Neuronal stem cell (in vitro differentiated cells): Measurements from ENCODE around the gene EI24. TPM values are rescaled to one million over a fixed set of nuclear protein-coding genes. Genes with fewer than 3 reads are reported as not detected.

ENCODE experiments used
- DNase-seq: peaks from one replicate; pipeline ENCODE4 v3.0.0-alpha.2; 2013; ENCODE audit warnings: low spot score
- H2AFZ ChIP-seq: one replicate; pipeline ENCODE4 v1.6.1; 2013; ENCODE audit warnings: mild to moderate bottlenecking, low read length, inconsistent platforms
- H2AK5ac ChIP-seq: 2 replicates; pipeline ENCODE4 v1.6.1; 2013; ENCODE audit warnings: low read depth, mild to moderate bottlenecking, inconsistent platforms, low read length, moderate library complexity, mixed read lengths
- H2BK120ac ChIP-seq: 2 replicates; pipeline ENCODE4 v1.6.1; 2013; ENCODE audit warnings: low read depth, mild to moderate bottlenecking, inconsistent platforms, low read length, moderate library complexity, mixed read lengths
- H2BK12ac ChIP-seq: one replicate; pipeline ENCODE4 v1.6.1; 2013; ENCODE audit warnings: low read length, inconsistent platforms
- H2BK15ac ChIP-seq: 2 replicates; pipeline ENCODE4 v1.6.1; 2013; ENCODE audit warnings: mild to moderate bottlenecking, low read length, inconsistent platforms, mixed read lengths
- H2BK5ac ChIP-seq: one replicate; pipeline ENCODE4 v1.6.1; 2013; ENCODE audit warnings: inconsistent platforms, mild to moderate bottlenecking, low read length, moderate library complexity
- H3K14ac ChIP-seq: one replicate; pipeline ENCODE4 v1.6.1; 2013; ENCODE audit warnings: low read length, inconsistent platforms
- H3K18ac ChIP-seq: 2 replicates; pipeline ENCODE4 v1.6.1; 2013; ENCODE audit warnings: low read length, inconsistent platforms
- H3K23ac ChIP-seq: 2 replicates; pipeline ENCODE4 v1.6.1; 2013; ENCODE audit warnings: low read depth, mild to moderate bottlenecking, mixed read lengths, low read length, inconsistent platforms; ENCODE audit not compliant: poor library complexity
- H3K27ac ChIP-seq: replicated peaks from 3 replicates; pipeline ENCODE4 v1.5.1; 2013; ENCODE audit warnings: low read length, inconsistent platforms
- H3K27me3 ChIP-seq, 3 experiments: 2 replicates each; pipeline ENCODE4 v1.6.1; 2013; ENCODE audit warnings: low read length in 3 of 3, mild to moderate bottlenecking in 2 of 3, inconsistent platforms in 1 of 3, low read depth in 1 of 3, mixed read lengths in 1 of 3, moderate library complexity in 1 of 3; ENCODE audit not compliant: control insufficient read depth in 3 of 3, insufficient read depth in 3 of 3
- H3K36me3 ChIP-seq, 2 donors: replicated peaks in 1 of 2; 2 replicates each; pipeline ENCODE4 v1.6.1; 2013; ENCODE audit warnings: low read length in 2 of 2; ENCODE audit not compliant: control insufficient read depth in 2 of 2, insufficient read depth in 2 of 2
- H3K4ac ChIP-seq: 2 replicates; pipeline ENCODE4 v1.6.1; 2013; ENCODE audit warnings: inconsistent platforms, mild to moderate bottlenecking, low read length, moderate library complexity
- H3K4me1 ChIP-seq, 2 donors: 1 replicate in 1 of 2; 2 replicates in 1 of 2; pipeline ENCODE4 v1.6.1; 2013; ENCODE audit warnings: low read length in 2 of 2, low read depth in 1 of 2; ENCODE audit not compliant: control insufficient read depth in 2 of 2, insufficient read depth in 1 of 2
- H3K4me2 ChIP-seq: one replicate; pipeline ENCODE4 v1.6.1; 2013; ENCODE audit warnings: mild to moderate bottlenecking, low read length, inconsistent platforms; ENCODE audit not compliant: insufficient read depth, poor library complexity, severe bottlenecking
- H3K4me3 ChIP-seq, 2 donors: 2 replicates each; pipeline ENCODE4 v1.5.1; 2013; ENCODE audit warnings: low read length in 2 of 2, mild to moderate bottlenecking in 2 of 2, inconsistent platforms in 1 of 2, moderate library complexity in 1 of 2
- H3K79me1 ChIP-seq: one replicate; pipeline ENCODE4 v1.6.1; 2013; ENCODE audit warnings: low read depth, mild to moderate bottlenecking, inconsistent platforms, low read length, moderate library complexity
- H3K9ac ChIP-seq: one replicate; pipeline ENCODE4 v1.6.1; 2013; ENCODE audit warnings: mild to moderate bottlenecking, low read depth, low read length, inconsistent platforms; ENCODE audit not compliant: poor library complexity
- H3K9me3 ChIP-seq, 2 donors: replicated peaks in 1 of 2; 2 replicates each; pipeline versions ENCODE3 to v1.6.1; 2013; ENCODE audit warnings: low read length in 2 of 2, mild to moderate bottlenecking in 2 of 2, inconsistent platforms in 1 of 2, low read depth in 1 of 2, mixed read lengths in 1 of 2, moderate library complexity in 1 of 2; ENCODE audit not compliant: control insufficient read depth in 2 of 2, insufficient read depth in 1 of 2
- H4K8ac ChIP-seq: one replicate; pipeline ENCODE4 v1.6.1; 2013; ENCODE audit warnings: low read depth, mild to moderate bottlenecking, inconsistent platforms, low read length, moderate library complexity
- H4K91ac ChIP-seq: one replicate; pipeline ENCODE4 v1.6.1; 2013; ENCODE audit warnings: low read length, low read depth, mild to moderate bottlenecking, inconsistent platforms; ENCODE audit not compliant: poor library complexity
- WGBS, 2 donors: extraction: QIAGEN DNeasy Blood & Tissue Kit; methylation state at CpG; one replicate each; pipeline ENCODE4 v1.1.7; 2013; ENCODE audit warnings: missing lambda C conversion rate in 2 of 2, mixed read lengths in 1 of 2; ENCODE audit not compliant: insufficient read length in 2 of 2, insufficient replicate concordance in 1 of 2; ENCODE audit errors: extremely low coverage in 2 of 2; 5-methylcytosine and 5-hydroxymethylcytosine counted together
- small RNA-seq: library from polyadenylated mRNA; stranded (forward); fragments of <200 nt; extraction: miRNeasy Mini kit (QIAGEN cat#:217004); gene quantifications from one replicate; pipeline ENCODE3, GENCODE V24; 2013; ENCODE audit not compliant: insufficient read depth

EI24 gene

GRCh38 chr11:125626288-125626950 lies 57.1 kb downstream of the EI24 start:
- H2BK120ac ChIP-seq: peak overlapping the region; percentile 47
- H3K79me1 ChIP-seq: no peaks in the 10 kb centered on the region
- H3K9me3 ChIP-seq: no peaks in the 10 kb centered on the region
- H4K91ac ChIP-seq: no peak overlapping the region
- H3K4me3 ChIP-seq: peak overlapping the region; percentile 70 to 80
- H3K27me3 ChIP-seq: no peaks in the 10 kb centered on the region
- H2BK15ac ChIP-seq: no peak overlapping the region
- peak overlapping the region; percentile 96 for H2BK5ac ChIP-seq
- H3K9ac ChIP-seq: peak overlapping the region; percentile 51
- H3K4me2 ChIP-seq: peak overlapping the region; percentile 69
- no peak overlapping the region for H4K8ac ChIP-seq
- no peak overlapping the region for H3K4ac ChIP-seq
- WGBS, 2 donors: no CpG with 5 or more reads among the region's 18 CpGs
- peak overlapping the region; percentile 95 for H2AFZ ChIP-seq
- no peak for DNase-seq
- peaks cover 0 to 6% of the 10 kb centered on the region in 2 donors for H3K4me1 ChIP-seq
- H3K36me3 ChIP-seq: peaks cover 11 to 68% of the 10 kb centered on the region in 2 donors
- H2AK5ac ChIP-seq: no peak overlapping the region
- no peak overlapping the region for H3K23ac ChIP-seq
- no peak overlapping the region for H2BK12ac ChIP-seq
- peak overlapping the region; percentile 91 for H3K27ac ChIP-seq
- H3K18ac ChIP-seq: peak overlapping the region; percentile 87
- H3K14ac ChIP-seq: no peak overlapping the region

DNA sequence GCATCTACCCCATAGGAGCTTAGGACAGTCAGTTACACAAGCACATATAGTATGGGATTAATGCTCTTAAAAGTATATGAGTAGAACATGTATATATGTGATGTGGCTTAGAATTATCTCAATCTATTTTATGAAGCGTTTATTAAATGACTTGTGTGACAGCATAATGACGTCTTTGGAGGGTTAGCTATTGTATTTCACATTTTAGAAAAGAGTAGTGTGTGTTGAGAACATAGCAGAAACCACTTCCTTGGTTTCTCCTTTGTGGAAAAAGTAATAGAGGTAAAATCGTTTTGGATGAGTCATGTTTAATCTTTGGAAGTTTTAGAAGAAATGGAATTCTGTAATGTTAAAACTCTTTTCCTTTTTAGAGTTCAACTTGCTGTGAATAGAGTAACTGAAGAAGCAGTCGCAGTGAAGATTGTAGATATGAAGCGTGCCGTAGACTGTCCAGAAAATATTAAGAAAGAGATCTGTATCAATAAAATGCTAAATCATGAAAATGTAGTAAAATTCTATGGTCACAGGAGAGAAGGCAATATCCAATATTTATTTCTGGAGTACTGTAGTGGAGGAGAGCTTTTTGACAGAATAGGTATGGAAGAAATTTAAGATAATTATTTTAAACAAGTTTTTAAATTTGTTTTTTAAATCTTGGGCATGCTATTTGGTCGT lies 58.1 kb downstream of the EI24 start:
- H3K79me1 ChIP-seq: no peaks in the 10 kb centered on the region
- H2BK12ac ChIP-seq: no peak overlapping the region
- H3K4me1 ChIP-seq: peaks cover 0 to 6% of the 10 kb centered on the region in 2 donors
- no peak overlapping the region for H3K14ac ChIP-seq
- peak overlapping the region; percentile 21 for H3K4me2 ChIP-seq
- no peak overlapping the region for H2AFZ ChIP-seq
- no peak for DNase-seq
- no peak overlapping the region for H4K8ac ChIP-seq
- peak overlapping the region; percentile 70 to 80 for H3K4me3 ChIP-seq
- no peak overlapping the region for H4K91ac ChIP-seq
- no peaks in the 10 kb centered on the region for H3K9me3 ChIP-seq
- H2AK5ac ChIP-seq: no peak overlapping the region
- no CpG with 5 or more reads among the region's 7 CpGs for WGBS, 2 donors
- peaks cover 12 to 68% of the 10 kb centered on the region in 2 donors for H3K36me3 ChIP-seq
- no peaks in the 10 kb centered on the region for H3K27me3 ChIP-seq
- no peak overlapping the region for H3K4ac ChIP-seq
- no peak overlapping the region for H3K23ac ChIP-seq
- no peak overlapping the region for H2BK5ac ChIP-seq
- no peak overlapping the region for H3K18ac ChIP-seq
- no peak overlapping the region for H3K9ac ChIP-seq
- no peak overlapping the region for H2BK15ac ChIP-seq
- H3K27ac ChIP-seq: no peak overlapping the region
- H2BK120ac ChIP-seq: no peak overlapping the region

Small RNAs within 50 kb of the gene (small RNA-seq; reads per million reads assigned to genes)
- gene RNU6-1156P: not detected
